Measurements from ENCODE around the gene SMIM38.

SMIM38 gene

GRCh38 chr11:69159150-69159852 lies 3.6 kb downstream of the SMIM38 start:
- DNase-seq (ENCODE audit: low read depth in 2 of 2) = no peak

- no peak for DNase-seq (ENCODE audit: low read depth in 2 of 2)
Observed at GRCh38 chr11:69160296-69161116, 4.8 kb downstream of the SMIM38 start.

DNA sequence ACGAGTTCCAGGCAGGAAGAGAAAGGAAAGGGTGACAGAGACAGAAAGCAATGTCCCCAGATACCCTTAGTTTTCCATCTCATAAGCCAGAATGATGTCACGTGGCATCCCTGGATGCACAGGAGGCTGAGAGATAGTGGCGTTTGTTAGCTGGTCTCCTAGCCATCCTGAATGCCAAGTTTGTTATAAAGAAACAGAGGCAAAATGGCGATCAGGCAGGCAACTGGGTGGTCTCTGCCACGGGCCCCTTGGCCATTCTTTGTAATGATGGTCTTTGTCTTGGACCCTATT lies 5.3 kb downstream of the SMIM38 start:
- no peak for DNase-seq (ENCODE audit: low read depth in 2 of 2)

DNA sequence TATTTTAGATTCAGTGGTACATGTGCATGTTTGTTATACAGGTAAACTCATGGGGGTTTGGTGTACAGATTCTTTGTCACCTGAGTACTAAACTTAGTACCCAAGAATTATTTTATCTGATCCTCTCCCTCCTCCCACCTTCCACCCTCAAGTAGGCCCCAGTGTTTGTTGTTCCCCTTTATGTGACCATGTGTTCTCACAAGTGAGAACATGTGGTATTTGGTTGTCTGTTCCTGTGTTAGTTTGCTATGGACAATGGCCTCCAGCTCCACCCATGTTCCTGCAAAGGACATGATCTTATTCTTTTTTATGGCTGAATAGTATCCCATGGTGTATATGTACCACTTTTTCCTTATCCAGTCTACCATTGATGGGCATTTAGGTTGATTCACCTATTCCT lies 6.8 kb downstream of the SMIM38 start:
- no peak for DNase-seq (ENCODE audit: low read depth in 2 of 2)

GRCh38 chr11:69163842-69164241 lies 8.1 kb downstream of the SMIM38 start:
- DNase-seq (ENCODE audit: low read depth in 2 of 2) = no peak

DNA sequence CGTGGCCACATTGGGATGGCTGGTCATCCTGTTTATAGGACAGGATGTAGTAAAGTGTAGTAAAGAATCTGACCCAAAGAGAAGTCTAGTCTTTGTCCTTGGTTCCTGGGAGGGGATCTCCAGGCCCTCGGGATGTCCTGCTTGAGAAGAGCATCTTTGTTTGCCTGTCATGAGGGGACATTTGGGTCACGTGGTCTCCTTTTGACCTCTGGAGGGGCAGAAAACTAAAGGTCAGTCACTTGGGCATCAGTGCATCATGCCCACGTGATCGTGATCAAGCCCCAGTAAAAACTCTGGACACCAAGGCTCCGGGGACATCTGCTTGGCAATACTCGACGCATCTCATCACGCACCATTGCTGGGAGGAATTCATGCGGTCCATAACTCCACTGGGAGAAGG lies 9.1 kb downstream of the SMIM38 start:
- no peak for DNase-seq (ENCODE audit: low read depth in 2 of 2)

- DNase-seq (ENCODE audit: low read depth in 2 of 2) = no peak
Observed at GRCh38 chr11:69165775-69166174, 10.0 kb downstream of the SMIM38 start.

DNA sequence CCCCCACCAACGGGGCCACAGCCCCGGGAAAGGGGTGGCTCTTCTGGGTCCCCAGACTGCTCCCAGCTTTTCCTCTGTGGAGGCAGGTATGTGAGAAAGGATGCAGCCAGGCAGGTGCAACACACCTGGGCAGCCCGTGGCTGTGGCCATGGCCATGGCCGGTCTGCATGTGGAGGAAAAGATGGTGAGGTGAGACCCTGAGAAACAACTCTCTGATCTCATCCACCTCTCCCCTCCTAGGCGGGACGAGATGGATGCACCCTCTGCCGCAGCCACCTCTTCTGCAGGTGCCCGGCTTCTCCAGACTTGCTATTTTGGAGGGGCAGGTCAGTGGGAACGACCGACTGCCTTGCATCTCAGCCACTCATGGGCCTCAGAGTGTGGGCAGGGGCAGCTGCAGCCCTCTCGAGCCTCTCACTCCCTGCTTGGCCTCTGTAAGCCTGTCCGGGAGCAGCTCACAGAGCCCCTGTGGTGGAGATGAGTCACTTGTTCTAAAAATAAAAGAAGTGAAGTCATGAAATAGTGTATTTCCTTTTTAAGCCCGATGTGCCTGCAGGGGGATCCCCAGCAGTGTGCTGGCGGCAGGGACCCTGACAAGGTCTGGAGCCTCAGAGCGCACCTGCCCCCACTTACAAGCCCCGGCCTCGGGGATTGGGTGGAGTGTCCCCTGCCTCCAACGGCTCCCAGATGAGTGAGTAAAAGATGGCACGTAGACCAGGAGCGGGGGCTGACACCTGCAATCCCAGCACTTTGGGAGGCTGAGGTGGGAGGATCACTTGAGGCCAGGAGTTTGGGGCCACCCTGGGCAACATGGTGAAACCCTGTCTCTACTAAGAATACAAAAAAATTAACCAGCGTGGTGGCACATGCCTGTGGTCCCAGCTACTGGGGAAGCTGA lies 10.7 kb downstream of the SMIM38 start:
- no peak for DNase-seq (ENCODE audit: low read depth in 2 of 2)

- no peak for DNase-seq (ENCODE audit: low read depth in 2 of 2)
Observed at GRCh38 chr11:69167130-69167915, 11.6 kb downstream of the SMIM38 start.

GRCh38 chr11:69167916-69168691 lies 12.4 kb downstream of the SMIM38 start:
- DNase-seq (ENCODE audit: low read depth in 2 of 2) = no peak

GRCh38 chr11:69169479-69169878 lies 13.7 kb downstream of the SMIM38 start:
- no peak for DNase-seq (ENCODE audit: low read depth in 2 of 2)

DNA sequence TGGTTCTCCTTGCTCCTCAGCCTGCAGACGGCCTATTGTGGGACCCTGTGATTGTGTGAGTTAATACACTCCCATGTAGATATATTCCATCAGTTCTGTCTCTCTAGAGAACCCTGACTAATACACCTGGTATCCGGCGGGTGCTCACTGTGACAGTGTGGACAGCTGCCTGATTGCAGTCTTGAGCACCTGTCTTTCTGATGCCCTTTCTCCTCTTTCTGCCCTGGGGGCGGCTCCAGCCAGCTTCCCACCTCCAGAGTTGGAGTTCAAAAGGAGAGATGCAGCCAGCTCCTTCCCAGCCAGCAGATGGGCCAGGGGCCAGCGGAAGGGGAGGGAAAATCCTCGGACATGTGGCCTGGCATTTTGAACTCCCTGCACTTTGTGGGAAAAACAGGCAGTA lies 15.0 kb downstream of the SMIM38 start:
- no peak for DNase-seq (ENCODE audit: low read depth in 2 of 2)

DNA sequence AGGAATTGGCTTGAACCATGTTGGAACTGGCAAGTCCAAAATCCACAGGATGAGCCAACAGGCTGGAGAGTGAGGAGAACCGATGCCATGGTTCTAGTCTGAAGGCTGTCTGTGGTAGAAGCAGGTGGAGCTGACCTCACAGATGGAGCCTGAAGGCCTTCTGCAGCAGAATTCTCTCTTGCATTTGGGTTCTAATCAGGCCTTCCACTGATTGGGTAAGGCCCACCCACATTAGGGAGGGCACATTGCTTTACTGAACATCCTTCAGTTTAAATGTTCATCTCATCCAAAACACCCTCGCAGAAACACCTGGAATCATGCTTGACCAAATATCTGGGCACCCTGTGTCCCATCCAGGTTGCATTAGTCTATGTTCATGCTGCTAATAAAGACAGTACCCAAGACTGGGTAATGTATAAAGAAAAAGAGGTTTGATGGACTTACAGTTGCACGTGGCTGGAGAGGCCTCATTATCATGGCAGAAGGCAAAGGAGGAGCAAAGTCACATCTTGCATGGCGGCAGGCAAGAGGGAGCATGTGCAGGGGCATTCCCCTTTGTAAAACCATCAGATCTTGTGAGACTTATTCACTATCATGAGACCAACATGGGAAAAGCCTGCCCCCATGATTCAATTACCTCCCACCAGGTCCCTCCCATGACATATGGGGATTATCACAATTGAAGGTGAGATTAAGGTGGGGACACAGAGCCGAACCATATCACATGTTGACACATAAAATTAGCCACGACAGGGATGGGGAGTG lies 15.9 kb downstream of the SMIM38 start:
- no peak for DNase-seq (ENCODE audit: low read depth in 2 of 2)

DNA sequence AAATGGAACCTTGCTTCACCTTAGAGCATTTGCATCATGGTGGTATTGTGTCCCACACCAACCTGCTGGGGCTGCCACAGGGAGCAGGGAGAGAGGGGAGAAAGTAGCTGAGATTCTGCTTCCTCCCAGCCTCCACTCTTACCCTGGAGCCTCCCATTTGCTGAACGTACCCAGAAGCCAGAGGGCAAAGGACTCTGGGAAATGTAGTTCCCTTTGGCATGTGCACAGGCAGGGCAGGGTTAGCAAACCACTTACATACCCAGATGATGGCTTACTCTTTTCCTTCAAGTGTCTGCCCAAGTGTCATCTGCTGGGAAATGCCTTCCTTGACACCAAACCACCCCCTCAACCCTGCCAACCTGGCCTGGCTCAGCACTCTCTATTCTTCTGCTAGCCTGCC lies 16.9 kb downstream of the SMIM38 start:
- no peak for DNase-seq (ENCODE audit: low read depth in 2 of 2)

DNA sequence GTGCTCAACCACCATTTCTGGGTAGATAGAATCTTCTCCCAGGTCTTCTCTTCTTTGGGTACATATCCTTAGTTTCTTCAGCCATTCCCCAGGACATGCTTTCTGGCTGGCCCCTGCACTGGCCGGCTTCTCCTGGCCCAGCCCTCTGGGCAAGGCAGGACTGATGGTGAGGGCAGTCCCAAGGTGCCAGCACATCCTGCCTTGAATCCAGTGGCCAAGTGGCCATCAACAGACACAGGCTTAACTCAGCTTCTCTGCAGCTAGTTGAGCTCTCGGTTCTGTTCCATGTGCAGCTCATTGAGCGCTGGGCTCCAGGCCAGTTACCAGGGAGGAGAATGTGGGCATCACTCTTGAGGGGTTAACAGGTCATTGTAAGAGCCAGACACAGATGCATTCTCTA lies 17.6 kb downstream of the SMIM38 start:
- no peak for DNase-seq (ENCODE audit: low read depth in 2 of 2)

DNA sequence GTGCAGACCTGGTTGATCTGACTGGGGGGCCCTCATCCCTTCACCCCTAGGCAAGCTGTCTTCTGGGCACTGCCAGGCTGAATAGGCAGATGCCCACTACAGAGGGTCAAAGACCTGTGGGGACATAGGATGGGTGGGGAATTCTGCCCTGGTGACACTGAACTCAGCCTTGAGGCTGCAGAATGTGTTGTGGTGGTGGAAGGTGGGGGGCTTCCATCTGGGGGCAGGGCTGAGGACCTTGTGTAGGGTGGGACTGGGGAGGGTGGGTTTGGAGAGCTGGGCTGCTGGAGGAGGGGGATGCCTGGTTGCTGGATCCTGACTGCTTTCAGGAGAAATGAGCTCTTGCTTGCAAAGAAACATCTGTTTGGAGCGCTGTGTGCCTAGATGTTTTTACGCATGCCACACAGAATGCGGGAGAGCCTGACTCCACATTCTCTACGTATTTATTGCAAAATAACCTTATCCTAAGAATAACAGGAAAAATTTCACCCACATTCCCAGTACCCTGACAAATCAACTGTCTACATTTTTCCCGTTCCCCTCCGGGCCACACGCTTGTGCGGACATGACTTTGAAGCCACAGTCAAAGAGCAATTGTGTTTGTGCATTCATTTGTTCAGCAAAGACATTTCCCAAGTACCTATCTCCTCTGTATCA lies 18.3 kb downstream of the SMIM38 start:
- no peak for DNase-seq (ENCODE audit: low read depth in 2 of 2)

GRCh38 chr11:69174841-69175240 lies 19.1 kb downstream of the SMIM38 start:
- DNase-seq (ENCODE audit: low read depth in 2 of 2) = no peak

DNA sequence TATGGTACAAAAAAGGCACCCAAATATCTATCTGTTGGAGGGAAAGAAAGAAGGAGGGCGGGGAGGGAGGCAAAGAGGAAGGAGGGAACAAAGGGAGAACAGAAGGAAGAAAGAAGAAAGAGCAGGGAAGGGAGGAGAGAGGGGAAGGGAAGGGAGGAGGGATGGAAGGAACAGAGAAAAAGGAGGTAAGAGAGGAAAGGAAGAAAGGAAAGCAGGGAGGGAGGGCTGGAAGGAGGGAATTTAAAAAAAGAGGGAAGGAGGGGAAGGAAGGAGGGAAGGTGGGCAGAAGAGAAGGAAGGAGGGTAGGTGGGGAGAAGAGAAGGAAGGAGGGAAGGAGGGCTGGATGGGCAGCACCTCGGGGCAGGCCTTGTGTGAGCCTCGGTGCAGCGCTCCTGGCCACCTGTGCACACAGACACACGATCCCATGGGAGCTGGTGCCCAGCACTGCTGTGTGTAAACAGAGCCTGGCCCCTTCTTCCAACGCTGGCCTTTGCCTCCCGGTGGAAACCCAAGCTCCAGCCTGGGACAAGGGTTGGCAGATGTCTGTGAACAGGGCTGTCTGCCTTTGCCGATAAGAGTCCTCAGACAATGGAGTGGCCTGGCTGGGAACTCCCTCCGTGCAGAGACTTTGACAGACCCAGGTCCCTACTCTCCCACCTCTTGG lies 23.2 kb downstream of the SMIM38 start:
- DNase-seq (ENCODE audit: low read depth in 2 of 2) = no peak

GRCh38 chr11:69180226-69180625 lies 24.5 kb downstream of the SMIM38 start:
- no peak for DNase-seq (ENCODE audit: low read depth in 2 of 2)

Data from stimulated activated CD8-positive, alpha-beta memory T cell treated with anti-CD3 and anti-CD28 coated beads, Interleukin-7, amount 100 ng/mL, for 1 hour (primary cell).